Lung (tissue), 12 donors: ENCODE data around the gene RNASEH2A. TPM values are rescaled to one million over a fixed set of nuclear protein-coding genes. Genes with fewer than 3 reads are reported as not detected.

Experiments used
- ATAC-seq: fragments of 200-7000 bp; cut with Tn5 transposase; one replicate; pipeline ENCODE4 v1.9.1; 2020; ENCODE audit warnings: moderate number of reproducible peaks; ENCODE audit not compliant: insufficient read depth, low FRiP score
- DNase-seq, 3 donors: peaks; one replicate each; pipeline ENCODE4 v3.0.0-alpha.2; 2013 to 2017
- H3K27ac ChIP-seq, 2 donors: one replicate each; pipeline ENCODE4 v1.5.1; 2013; ENCODE audit warnings: mild to moderate bottlenecking in 2 of 2, moderate library complexity in 2 of 2, control low read depth in 1 of 2, inconsistent platforms in 1 of 2, low read depth in 1 of 2, low read length in 1 of 2
- H3K27me3 ChIP-seq, 3 donors: one replicate each; pipeline ENCODE4 v1.5.1; 2013; ENCODE audit warnings: low read length in 2 of 3; ENCODE audit not compliant: control insufficient read depth in 3 of 3, insufficient read depth in 3 of 3
- H3K36me3 ChIP-seq, 4 donors: one replicate each; pipeline ENCODE4 v1.5.1; 2013; ENCODE audit warnings: low read length in 4 of 4, mild to moderate bottlenecking in 1 of 4, moderate library complexity in 1 of 4; ENCODE audit not compliant: control insufficient read depth in 4 of 4, insufficient read depth in 4 of 4
- H3K4me1 ChIP-seq, 5 donors: one replicate each; pipeline ENCODE4 v1.5.1; 2013; ENCODE audit warnings: low read length in 5 of 5, mild to moderate bottlenecking in 2 of 5, moderate library complexity in 1 of 5; ENCODE audit not compliant: control insufficient read depth in 5 of 5, insufficient read depth in 5 of 5
- H3K4me3 ChIP-seq: one replicate; pipeline ENCODE4 v1.5.1; 2013; ENCODE audit warnings: mild to moderate bottlenecking, control low read depth, moderate library complexity
- H3K9ac ChIP-seq, 2 donors: one replicate each; pipeline ENCODE4 v1.5.1; 2013; ENCODE audit warnings: low read length in 2 of 2, control low read depth in 1 of 2; ENCODE audit not compliant: insufficient read depth in 1 of 2
- H3K9me3 ChIP-seq, 4 donors: one replicate each; pipeline ENCODE4 v1.5.1; 2013; ENCODE audit warnings: low read length in 3 of 4, mild to moderate bottlenecking in 1 of 4, moderate library complexity in 1 of 4; ENCODE audit not compliant: control insufficient read depth in 4 of 4, insufficient read depth in 3 of 4
- CTCF ChIP-seq: IDR thresholded peaks from 2 replicates; pipeline ENCODE4 v1.5.1; 2012; ENCODE audit warnings: mild to moderate bottlenecking; ENCODE audit errors: control extremely low read depth, extremely low read depth
- WGBS, 2 donors: extraction: QIAGEN DNeasy Blood & Tissue Kit; methylation state at CpG; one replicate each; pipeline ENCODE4 v1.1.7; 2013; 5-methylcytosine and 5-hydroxymethylcytosine counted together
- polyA plus RNA-seq, 2 donors: library from polyadenylated mRNA; stranded (reverse); fragments of 200-250 nt; gene quantifications; one replicate each; pipeline ENCODE4 v1.2.1, GENCODE V29; 2013
- total RNA-seq, 2 donors: library from RNA; depleted of rRNA in 1 of 2; stranded (reverse); fragments of >200 nt in 1 of 2; gene quantifications; one replicate each; pipeline ENCODE4 v1.2.1, GENCODE V29; 2014 to 2021
- donor health status: control.
- donor health status: control.
- donor health status: Bipolar disorder and iron deficiency.
- donor health status: healthy.
- donor health status: DM: yes; HTN: yes; CAD: no.

Gene RNASEH2A
- total and polyA plus RNA-seq, 4 donors, result 7.3 to 16.1 (median 9.3) TPM

GRCh38 chr19:12785431-12786031 lies 20.9 kb upstream of the RNASEH2A start:
- peak overlapping the region; percentile 34 to 87 for H3K27ac ChIP-seq
- TF ChIP-seq CTCF, result no peak
- H3K27me3 ChIP-seq, result no peaks in the 10 kb centered on the region
- no peak for ATAC-seq
- H3K9me3 ChIP-seq, result no peaks in the 10 kb centered on the region
- no peak overlapping the region for H3K4me3 ChIP-seq
- DNase-seq, result peak in 2 of 3 donors; percentile 13 to 38
- H3K4me1 ChIP-seq, result peaks cover 0 to 79% (median 38%) of the 10 kb centered on the region in 5 donors
- 47 to 48% methylated on average over 4 of the region's 4 CpGs for WGBS, 2 donors
- H3K9ac ChIP-seq, result peak overlapping the region in 1 of 2 donors; percentile 30
- no peaks in the 10 kb centered on the region for H3K36me3 ChIP-seq

GRCh38 chr19:12786141-12786870 lies 20.1 kb upstream of the RNASEH2A start:
- whole genome bisulfite sequencing, 2 donors, result 10 to 22% methylated on average over 17 to 18 of the region's 18 CpGs
- no peak for ATAC-seq
- H3K9me3 ChIP-seq, result no peaks in the 10 kb centered on the region
- no peak overlapping the region for H3K9ac ChIP-seq
- no peaks in the 10 kb centered on the region for H3K36me3 ChIP-seq
- peak overlapping the region; percentile 34 to 87 for H3K27ac ChIP-seq
- peak; percentile 32 to 62 (median 37) for DNase-seq
- TF ChIP-seq CTCF, result no peak
- H3K4me1 ChIP-seq, result peaks cover 0 to 86% (median 43%) of the 10 kb centered on the region in 5 donors
- H3K4me3 ChIP-seq, result no peak overlapping the region
- H3K27me3 ChIP-seq, result no peaks in the 10 kb centered on the region

- 73 to 82% methylated on average over 3 of the region's 3 CpGs for WGBS, 2 donors
- H3K27ac ChIP-seq, result peak overlapping the region; percentile 34 to 87
These were observed 19.4 kb upstream of the RNASEH2A start for GRCh38 chr19:12786952-12787351.

More at GRCh38 chr19:12786952-12787351, 19.4 kb upstream of the RNASEH2A start:
- ATAC-seq (no peak), DNase-seq (no peak)
- H3K9me3 ChIP-seq, result no peaks in the 10 kb centered on the region
- H3K4me3 ChIP-seq, result no peak overlapping the region
- peaks cover 0 to 83% (median 43%) of the 10 kb centered on the region in 5 donors for H3K4me1 ChIP-seq
- no peaks in the 10 kb centered on the region for H3K36me3 ChIP-seq
- TF ChIP-seq CTCF, result no peak
- H3K9ac ChIP-seq, result no peak overlapping the region
- no peaks in the 10 kb centered on the region for H3K27me3 ChIP-seq
